A673 (cell line): Measurements from ENCODE around the gene SF3B1. TPM values are rescaled to one million over a fixed set of nuclear protein-coding genes. Genes with fewer than 3 reads are reported as not detected.

Experiments
- BruUV-seq: library from RNA; stranded (reverse); fragments of 400-500 nt; replicated peaks from 2 replicates; lab custom pipeline; 2021; lab: Mats Ljungman, UMichigan
- CTCF ChIA-PET: fragments of 300-600 bp; sonication (Branson Sonifier 250); formaldehyde crosslinking; loops from one replicate; lab custom pipeline; 2022; ENCODE audit warnings: antibody characterized with exemption; lab: Charles Lee
- POLR2A ChIA-PET: fragments of 300-600 bp; sonication (Branson Sonifier 250); formaldehyde crosslinking; loops from one replicate; lab custom pipeline; 2022; ENCODE audit warnings: antibody characterized with exemption; ENCODE audit not compliant: low non-redundant PET; lab: Charles Lee
- DNase-seq: peaks from one replicate; pipeline ENCODE4 v3.0.0-alpha.2; 2015; ENCODE audit warnings: low spot score
- H3K27ac ChIP-seq: fragments of 200-600 bp; sonication (generic); 2 replicates; pipeline ENCODE4 v1.5.1; 2016; ENCODE audit warnings: mixed run types, low read depth, mild to moderate bottlenecking, mixed read lengths, antibody characterized with exemption, low read length; ENCODE audit not compliant: poor library complexity, severe bottlenecking
- H3K27me3 ChIP-seq: fragments of 200-600 bp; sonication (generic); replicated peaks from 2 replicates; pipeline ENCODE4 v1.6.1; 2017; ENCODE audit warnings: mixed run types, low read depth, mild to moderate bottlenecking, mixed read lengths, antibody characterized with exemption, low read length; ENCODE audit not compliant: insufficient read depth, poor library complexity
- H3K36me3 ChIP-seq: fragments of 200-600 bp; sonication (generic); 2 replicates; pipeline ENCODE4 v1.6.1; 2016; ENCODE audit warnings: mixed run types, mild to moderate bottlenecking, mixed read lengths, antibody characterized with exemption, low read length; ENCODE audit not compliant: insufficient read depth, poor library complexity, severe bottlenecking
- H3K4me1 ChIP-seq: fragments of 200-600 bp; sonication (generic); 2 replicates; pipeline ENCODE4 v1.6.1; 2017; ENCODE audit warnings: mixed run types, mild to moderate bottlenecking, mixed read lengths, antibody characterized with exemption, low read length; ENCODE audit not compliant: insufficient read depth, poor library complexity, severe bottlenecking
- H3K4me3 ChIP-seq: fragments of 200-600 bp; sonication (generic); 2 replicates; pipeline ENCODE4 v1.5.1; 2016; ENCODE audit warnings: low read depth, mixed run types, mild to moderate bottlenecking, mixed read lengths, low read length; ENCODE audit not compliant: poor library complexity, severe bottlenecking
- H3K9me3 ChIP-seq: fragments of 200-600 bp; sonication (generic); 2 replicates; pipeline ENCODE4 v1.6.1; 2016; ENCODE audit warnings: mixed run types, low read depth, mild to moderate bottlenecking, mixed read lengths, antibody characterized with exemption, low read length; ENCODE audit not compliant: poor library complexity, severe bottlenecking
- CTCF ChIP-seq: fragments of 300-800, 200-600 bp; sonication (generic); conservative IDR thresholded peaks from 2 replicates; pipeline ENCODE4 v1.5.1; 2017; ENCODE audit warnings: low read depth, mild to moderate bottlenecking, antibody characterized with exemption, low read length, moderate library complexity, mixed read lengths
- EZH2 ChIP-seq: fragments of 200-600 bp; sonication (generic); IDR thresholded peaks from 2 replicates; pipeline ENCODE4 v1.6.1; 2017; ENCODE audit warnings: borderline replicate concordance, low read depth, mild to moderate bottlenecking, mixed read lengths, antibody characterized with exemption, low read length; ENCODE audit not compliant: poor library complexity, severe bottlenecking
- intact Hi-C: fragments of 100-400 bp; cut with micrococcal nuclease; formaldehyde crosslinking; loops from one replicate; pipeline ENCODE4 v1.10.0; 2022; ENCODE audit not compliant: unreplicated experiment
- total RNA-seq: library from RNA; stranded (reverse); gene quantifications from 2 replicates; pipeline ENCODE4 v1.2.3, GENCODE V29; 2021

SF3B1 gene
- total RNA-seq, 1 experiment from 2014 or later = 287 TPM

GRCh38 chr2:197360744-197361156, 74.1 kb downstream of the SF3B1 start:
- no peak for TF ChIP-seq CTCF
- no peak for TF ChIP-seq EZH2
- ChIA-PET CTCF (no interaction called here), POLR2A (no interaction called here)
- Histone ChIP-seq H3K9me3 (no peaks in the 10 kb centered on the region), H3K27me3 (no peaks in the 10 kb centered on the region), H3K36me3 (no peaks in the 10 kb centered on the region), H3K4me1 (no peaks in the 10 kb centered on the region), H3K4me3 (no peak overlapping the region), H3K27ac (no peak overlapping the region)
- no TSS peak for BruUV-seq
- peak; percentile 35 for DNase-seq
- intact Hi-C loops = no loop called here

GRCh38 chr2:197359859-197360258, 75.0 kb downstream of the SF3B1 start:
- H3K4me1 ChIP-seq = no peaks in the 10 kb centered on the region
- POLR2A ChIA-PET = no interaction called here

GRCh38 chr2:197358931-197359330, 75.9 kb downstream of the SF3B1 start:
- H3K36me3 ChIP-seq = no peaks in the 10 kb centered on the region
- H3K4me1 ChIP-seq = no peaks in the 10 kb centered on the region
- TF ChIP-seq CTCF = no peak
- no peak for TF ChIP-seq EZH2
- H3K9me3 ChIP-seq = no peaks in the 10 kb centered on the region
- no TSS peak for BruUV-seq
- no peak overlapping the region for H3K4me3 ChIP-seq
- intact Hi-C loops = no loop called here
- H3K27ac ChIP-seq = no peak overlapping the region
- ChIA-PET CTCF (no interaction called here), POLR2A (no interaction called here)
- DNase-seq = no peak
- H3K27me3 ChIP-seq = no peaks in the 10 kb centered on the region

More at GRCh38 chr2:197359859-197360258, 75.0 kb downstream of the SF3B1 start:
- Histone ChIP-seq H3K27me3 (no peaks in the 10 kb centered on the region), H3K4me3 (no peak overlapping the region), H3K9me3 (no peaks in the 10 kb centered on the region), H3K27ac (no peak overlapping the region), H3K36me3 (no peaks in the 10 kb centered on the region)
- BruUV-seq = no TSS peak
- CTCF ChIA-PET = no interaction called here
- DNase-seq = no peak
- intact Hi-C loops = no loop called here
- no peak for TF ChIP-seq EZH2
- TF ChIP-seq CTCF = peak; percentile 25; the same call in 1 of the 2 replicates
